Measurements from ENCODE around the gene MYO16.
A peak's percentile ranks its signal among the peaks of the same experiment; 100 is the strongest.
"Not testable (repeated sequence)": the region's sequence is repeated elsewhere in the genome, so short reads cannot be mapped to it uniquely, and the experiment has no call there.

The MYO16 gene

GRCh38 chr13:108991416-108991815 is 362.0 kb downstream of the MYO16 start:
- not testable (repeated sequence) for DNase-seq

GRCh38 chr13:108993346-108993745 is 363.9 kb downstream of the MYO16 start:
- DNase-seq = no peak

GRCh38 chr13:108996430-108996829 is 367.0 kb downstream of the MYO16 start:
- no peak for DNase-seq

- DNase-seq = no peak
These were observed 370.8 kb downstream of the MYO16 start for GRCh38 chr13:109000207-109000606.

- DNase-seq = no peak
These were observed 373.5 kb downstream of the MYO16 start for GRCh38 chr13:109002934-109003333.

DNA sequence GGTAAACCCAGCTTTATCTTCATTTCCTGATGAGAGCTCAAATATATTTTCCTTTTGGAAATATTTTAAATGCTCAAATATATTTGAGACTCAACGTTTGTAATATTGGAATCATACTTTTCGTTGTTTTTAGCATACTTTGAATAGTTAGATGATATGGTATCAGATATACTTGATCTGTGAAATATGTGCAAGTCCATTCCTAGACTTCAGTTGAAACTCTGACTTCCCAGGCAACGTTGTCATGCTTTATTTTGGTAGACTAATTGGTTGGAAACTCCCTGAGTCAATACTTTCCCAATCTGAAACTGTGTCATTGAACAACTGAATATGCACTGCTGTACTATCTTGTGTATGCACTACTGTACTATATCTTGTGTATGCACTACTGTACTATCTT is 378.5 kb downstream of the MYO16 start:
- no peak for DNase-seq

GRCh38 chr13:109009756-109010155 is 380.3 kb downstream of the MYO16 start:
- DNase-seq = no peak

GRCh38 chr13:109010912-109011311 is 381.5 kb downstream of the MYO16 start:
- DNase-seq = no peak

DNA sequence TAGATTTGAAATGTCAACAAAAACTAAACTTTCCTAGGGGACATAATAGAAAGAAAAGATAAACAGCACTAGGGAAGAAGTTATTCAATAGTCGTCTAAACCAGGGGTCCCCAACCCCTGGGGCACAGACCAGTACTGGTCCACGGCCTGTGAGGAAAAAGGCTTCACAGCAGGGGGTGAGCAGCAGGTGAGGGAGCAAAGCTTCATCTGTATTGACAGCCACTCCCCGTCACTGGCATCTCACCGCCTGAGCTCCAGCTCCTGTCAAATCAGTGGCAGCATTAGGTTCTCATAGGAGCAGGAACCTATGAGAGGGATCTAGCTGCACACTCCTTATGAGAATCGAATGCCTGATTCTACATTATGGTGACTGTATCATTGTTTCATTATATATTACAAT is 382.7 kb downstream of the MYO16 start:
- no peak for DNase-seq

- DNase-seq = no peak
These were observed 392.1 kb downstream of the MYO16 start for GRCh38 chr13:109021558-109021957.

GRCh38 chr13:109024611-109025010 is 395.2 kb downstream of the MYO16 start:
- DNase-seq = no peak

GRCh38 chr13:109026266-109026665 is 396.9 kb downstream of the MYO16 start:
- DNase-seq = no peak

GRCh38 chr13:109028624-109029023 is 399.2 kb downstream of the MYO16 start:
- DNase-seq = no peak

DNA sequence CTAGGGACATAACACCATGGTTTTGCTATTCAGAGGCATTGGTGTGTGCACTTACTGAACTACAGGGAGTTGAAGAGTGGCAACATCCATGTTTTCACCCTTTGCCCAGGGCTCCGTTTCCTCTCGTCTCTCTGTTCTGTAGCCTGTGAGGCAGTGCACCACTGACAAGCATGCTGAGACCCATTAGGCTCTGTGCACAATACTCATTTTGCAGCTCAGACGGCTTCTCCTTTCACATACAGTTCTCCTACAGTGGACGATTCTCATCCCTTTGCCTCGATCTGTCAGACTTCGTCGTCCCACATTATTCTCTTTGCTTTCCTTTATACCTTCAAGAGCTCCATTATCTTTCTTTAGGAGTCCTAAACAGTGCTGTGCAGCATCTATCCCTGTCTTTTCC is 403.7 kb downstream of the MYO16 start:
- no peak for DNase-seq

- no peak for DNase-seq
These were observed 406.8 kb downstream of the MYO16 start for GRCh38 chr13:109036078-109036780.

GRCh38 chr13:109043636-109044035 is 414.2 kb downstream of the MYO16 start:
- peak; percentile 53 for DNase-seq

- no peak for DNase-seq
These were observed 426.4 kb downstream of the MYO16 start for GRCh38 chr13:109055850-109056249.

DNA sequence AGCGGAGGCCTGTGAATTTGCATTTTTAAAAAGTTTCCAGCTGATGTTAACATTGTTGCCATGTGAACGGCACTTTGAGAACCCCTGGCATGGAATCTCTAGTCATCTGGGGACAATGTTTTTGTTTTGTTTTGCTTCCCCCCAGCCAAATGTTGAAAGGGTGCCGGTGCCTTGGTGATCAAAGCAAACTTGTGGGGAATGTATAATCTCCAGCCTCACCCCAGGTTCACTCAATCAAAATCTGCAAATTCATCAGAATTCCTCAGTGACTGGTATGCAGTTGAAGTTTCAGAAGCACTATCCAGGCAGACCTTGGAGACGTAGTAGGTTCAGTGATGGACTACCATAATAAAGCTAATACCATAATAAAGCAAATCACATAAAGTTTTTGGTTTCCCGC is 428.7 kb downstream of the MYO16 start:
- no peak for DNase-seq

DNA sequence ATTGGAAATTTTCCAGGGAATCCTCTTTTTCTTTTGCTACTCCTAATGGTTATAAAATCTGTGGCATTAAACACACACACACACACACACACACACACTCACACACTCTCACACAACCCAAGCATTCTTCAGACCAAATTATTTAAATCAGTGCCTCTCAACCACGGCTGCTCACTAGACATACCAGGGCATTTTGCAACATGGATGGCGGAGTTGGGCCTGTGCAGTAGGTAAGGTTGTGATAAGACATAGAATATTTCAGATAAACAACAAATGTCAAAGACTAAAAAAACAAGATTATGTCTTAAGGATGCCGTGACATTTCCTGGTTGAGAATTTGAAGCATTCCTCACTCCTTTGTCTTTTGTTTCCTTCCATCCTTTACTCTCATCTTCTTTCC is 443.1 kb downstream of the MYO16 start:
- DNase-seq = no peak

- no peak for DNase-seq
These were observed 445.0 kb downstream of the MYO16 start for GRCh38 chr13:109074436-109074835.

DNA sequence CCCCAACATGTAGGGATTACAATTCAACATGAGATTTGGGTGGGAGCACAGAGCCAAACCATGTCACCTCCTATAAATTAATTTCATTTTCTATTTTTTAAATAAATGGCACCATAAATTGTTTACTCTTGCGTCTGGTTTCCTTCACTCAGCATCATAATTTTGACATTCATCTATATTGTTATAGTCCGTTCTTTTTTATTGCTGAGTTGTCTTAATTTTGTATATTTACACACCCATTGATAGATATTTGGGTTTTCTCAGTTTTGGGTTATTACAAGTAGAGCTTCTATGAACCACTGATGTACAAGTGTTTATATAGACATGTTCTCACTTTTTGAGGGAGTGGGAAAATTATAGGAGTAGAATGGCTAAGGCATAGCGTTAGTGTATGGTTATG is 445.4 kb downstream of the MYO16 start:
- DNase-seq = no peak

DNA sequence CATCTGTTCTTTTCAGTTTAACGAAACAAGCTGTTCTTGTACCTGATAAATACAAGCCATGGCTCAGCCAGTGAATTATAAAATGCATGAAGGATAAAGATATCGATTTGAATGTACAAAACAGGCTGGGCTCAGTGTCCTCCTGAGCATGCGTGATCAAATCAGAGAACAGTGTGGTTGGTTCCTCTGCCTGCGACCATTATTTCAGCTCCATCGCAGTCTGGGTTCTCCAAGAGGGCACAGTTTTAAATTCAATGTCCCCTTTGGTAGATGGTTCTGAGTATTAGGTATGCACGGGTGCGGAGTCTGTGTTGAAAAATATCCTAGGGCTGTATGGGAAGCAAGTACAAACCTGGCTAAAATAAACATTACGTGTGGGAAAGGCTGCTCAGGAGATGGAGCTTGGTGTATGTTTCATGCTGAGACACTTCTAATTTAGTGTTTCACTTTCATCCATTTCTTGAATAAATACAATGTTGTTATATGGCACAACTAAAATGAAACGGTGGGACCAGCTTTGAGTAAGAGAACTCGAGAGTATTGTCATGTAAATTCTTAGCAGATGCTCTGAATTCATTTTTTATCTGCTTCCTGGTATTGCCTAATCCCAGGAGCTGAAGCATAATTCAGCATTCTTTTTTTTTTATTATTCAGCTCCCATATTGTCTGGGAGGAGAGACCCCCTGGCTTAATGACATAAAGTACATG is 458.7 kb downstream of the MYO16 start:
- DNase-seq = no peak

DNA sequence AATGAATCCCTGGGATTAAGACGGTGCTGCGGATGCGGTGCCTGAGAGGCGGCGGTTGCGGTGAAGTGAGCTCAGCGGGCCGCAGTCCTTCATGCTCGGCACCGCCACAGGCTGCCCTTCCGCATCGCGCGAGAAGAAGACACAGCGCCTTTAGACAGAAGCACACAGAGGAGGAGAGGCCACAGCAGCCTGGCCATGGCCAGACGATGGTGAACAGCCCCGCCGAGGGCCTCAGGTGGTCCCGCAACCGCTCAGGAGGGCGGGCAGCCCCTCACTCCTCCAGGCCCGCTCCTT is 459.2 kb downstream of the MYO16 start:
- DNase-seq = peak; percentile 15

- DNase-seq = no peak
These were observed 461.4 kb downstream of the MYO16 start for GRCh38 chr13:109090796-109091195.

DNA sequence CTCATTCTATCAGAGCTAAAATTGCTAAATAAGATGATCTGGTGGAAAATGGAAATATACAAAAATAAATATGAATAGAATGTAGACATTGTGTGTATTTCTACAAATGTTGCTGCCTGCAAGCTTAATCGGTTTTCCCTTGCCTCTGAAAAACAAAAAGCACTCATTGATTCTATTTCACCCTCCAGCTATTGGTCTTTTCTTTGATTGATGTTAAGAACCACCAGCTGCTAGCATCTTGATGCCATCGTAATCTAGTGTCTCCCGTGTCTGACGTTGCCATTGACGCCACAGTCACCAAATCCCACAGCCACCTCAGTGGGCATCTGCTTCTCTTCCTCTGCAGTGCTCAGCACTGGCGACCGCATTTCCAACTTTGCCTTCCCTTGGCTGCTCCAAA is 461.8 kb downstream of the MYO16 start:
- no peak for DNase-seq
